PC-3 (cell line): ENCODE measurements around the gene PTN. TPM values are rescaled to one million over a fixed set of nuclear protein-coding genes. Genes with fewer than 3 reads are reported as not detected.

Source experiments
- ATAC-seq: fragments of 200-7000 bp; cut with Tn5 transposase; 2 replicates; pipeline ENCODE4 v1.9.1; 2020; ENCODE audit warnings: mild to moderate bottlenecking, moderate library complexity
- BruUV-seq: library from RNA; stranded (reverse); fragments of 400-500 nt; replicated peaks from 2 replicates; lab custom pipeline; 2021; lab: Mats Ljungman, UMichigan
- CTCF ChIA-PET: fragments of 300-600 bp; sonication (Branson Sonifier 250); formaldehyde crosslinking; loops from one replicate; lab custom pipeline; 2022; ENCODE audit warnings: antibody characterized with exemption; lab: Charles Lee
- POLR2A ChIA-PET: fragments of 300-600 bp; sonication (Branson Sonifier 250); formaldehyde crosslinking; loops from one replicate; lab custom pipeline; 2022; ENCODE audit warnings: antibody characterized with exemption; ENCODE audit not compliant: unreplicated experiment; lab: Charles Lee
- DNase-seq: peaks from one replicate; pipeline ENCODE4 v3.0.0-alpha.2; 2015
- H2AFZ ChIP-seq: fragments of 300-600 bp; sonication (generic); 2 replicates; pipeline ENCODE4 v1.6.0; 2016; ENCODE audit warnings: antibody characterized with exemption, low read length
- H3F3A ChIP-seq: fragments of 300-600 bp; sonication (generic); one replicate; pipeline ENCODE4 v1.6.0; 2017; ENCODE audit warnings: antibody characterized with exemption, low read length, control low read depth, mild to moderate bottlenecking; ENCODE audit not compliant: unreplicated experiment
- H3K27ac ChIP-seq: fragments of 300-600 bp; sonication (generic); 2 replicates; pipeline ENCODE4 v1.5.1; 2016; ENCODE audit warnings: mild to moderate bottlenecking, low read length
- H3K27me3 ChIP-seq: fragments of 300-600 bp; sonication (generic); 2 replicates; pipeline ENCODE4 v1.6.1; 2016; ENCODE audit warnings: low read length, mixed read lengths
- H3K36me3 ChIP-seq: fragments of 300-600 bp; sonication (generic); 2 replicates; pipeline ENCODE4 v1.6.1; 2016; ENCODE audit warnings: low read depth, mixed run types, low read length, mixed read lengths
- H3K4me1 ChIP-seq: fragments of 300-600 bp; sonication (generic); 2 replicates; pipeline ENCODE4 v1.5.1; 2016; ENCODE audit warnings: low read length; ENCODE audit not compliant: insufficient read depth
- H3K4me2 ChIP-seq: fragments of 300-600 bp; sonication (generic); 2 replicates; pipeline ENCODE4 v1.6.0; 2016; ENCODE audit warnings: low read length
- H3K4me3 ChIP-seq: fragments of 300-600 bp; sonication (generic); 2 replicates; pipeline ENCODE4 v1.5.1; 2016; ENCODE audit warnings: mild to moderate bottlenecking, low read length, mixed read lengths
- H3K79me2 ChIP-seq: fragments of 300-600 bp; sonication (generic); 2 replicates; pipeline ENCODE4 v1.6.1; 2017; ENCODE audit warnings: low read length, mixed read lengths
- H3K9ac ChIP-seq: fragments of 300-600 bp; sonication (generic); 2 replicates; pipeline ENCODE4 v1.6.0; 2016; ENCODE audit warnings: mild to moderate bottlenecking, low read length
- H3K9me2 ChIP-seq: fragments of 300-600 bp; sonication (generic); replicated peaks from 2 replicates; pipeline ENCODE4 v1.6.1; 2016; ENCODE audit warnings: mixed run types, low read length, mixed read lengths
- H3K9me3 ChIP-seq: fragments of 300-600 bp; sonication (generic); 2 replicates; pipeline ENCODE4 v1.6.1; 2016; ENCODE audit warnings: low read length, mixed read lengths
- H4K20me1 ChIP-seq: fragments of 300-600 bp; sonication (generic); 2 replicates; pipeline ENCODE4 v1.6.1; 2016; ENCODE audit warnings: low read length, mixed read lengths
- CTCF ChIP-seq: fragments of 300-600 bp; sonication (generic); conservative IDR thresholded peaks from 2 replicates; pipeline ENCODE4 v1.5.1; 2017; ENCODE audit warnings: antibody characterized with exemption, low read depth, mild to moderate bottlenecking, low read length
- EZH2 ChIP-seq: fragments of 300-600 bp; sonication (generic); IDR thresholded peaks from one replicate; pipeline ENCODE4 v1.6.1; 2017; ENCODE audit warnings: antibody characterized with exemption, mild to moderate bottlenecking, low read length; ENCODE audit not compliant: unreplicated experiment
- EZH2phosphoT487 ChIP-seq: fragments of 300-600 bp; sonication (generic); IDR thresholded peaks from 2 replicates; pipeline ENCODE4 v1.6.1; 2018; ENCODE audit warnings: mild to moderate bottlenecking, antibody characterized with exemption, low read length, borderline replicate concordance
- intact Hi-C: fragments of 100-400 bp; cut with micrococcal nuclease; formaldehyde crosslinking; loops from 2 replicates; pipeline ENCODE4 v1.9.0; 2023
- total RNA-seq: library from RNA; depleted of rRNA; stranded (reverse); fragments of >200 nt; gene quantifications from 2 replicates; pipeline ENCODE4 v1.2.3, GENCODE V29; 2014

The PTN gene
- total RNA-seq, 1 experiment from 2014 or later, result 0.07 TPM

- CTCF ChIA-PET, result no interaction called here
- Histone ChIP-seq H3K9ac (no peak overlapping the region), H2AFZ (no peak overlapping the region), H4K20me1 (no peaks in the 10 kb centered on the region), H3K4me2 (no peak overlapping the region), H3K9me2 (no peaks in the 10 kb centered on the region), H3K4me3 (no peak overlapping the region), H3K27ac (no peak overlapping the region), H3F3A (no peaks in the 10 kb centered on the region), H3K9me3 (no peaks in the 10 kb centered on the region), H3K79me2 (no peaks in the 10 kb centered on the region), H3K27me3 (peaks cover 22% of the 10 kb centered on the region; the same call in 1 of the 2 replicates), H3K4me1 (no peaks in the 10 kb centered on the region), H3K36me3 (no peaks in the 10 kb centered on the region)
- no peak for DNase-seq
- POLR2A ChIA-PET, result no interaction called here
- intact Hi-C loops, result no loop called here
- no TSS peak for BruUV-seq
- TF ChIP-seq CTCF, result no peak
- no peak for TF ChIP-seq EZH2phosphoT487
- TF ChIP-seq EZH2, result no peak
- no peak for ATAC-seq
Observed at GRCh38 chr7:137371616-137372015, 28.1 kb upstream of the PTN start.

GRCh38 chr7:137366995-137367394 is 23.5 kb upstream of the PTN start:
- BruUV-seq, result no TSS peak
- Histone ChIP-seq H3K4me3 (no peak overlapping the region), H3K9ac (no peak overlapping the region), H3K4me1 (no peaks in the 10 kb centered on the region), H3K9me2 (no peaks in the 10 kb centered on the region), H4K20me1 (no peaks in the 10 kb centered on the region), H3F3A (no peaks in the 10 kb centered on the region), H3K27me3 (no peaks in the 10 kb centered on the region), H3K27ac (no peak overlapping the region), H3K36me3 (no peaks in the 10 kb centered on the region), H3K9me3 (no peaks in the 10 kb centered on the region), H3K4me2 (no peak overlapping the region), H2AFZ (no peak overlapping the region), H3K79me2 (no peaks in the 10 kb centered on the region)
- ChIA-PET CTCF (no interaction called here), POLR2A (no interaction called here)
- intact Hi-C loops, result no loop called here
- no peak for ATAC-seq
- DNase-seq, result no peak
- no peak for TF ChIP-seq CTCF
- no peak for TF ChIP-seq EZH2phosphoT487
- no peak for TF ChIP-seq EZH2

- H3K27ac ChIP-seq, result no peak overlapping the region
- H2AFZ ChIP-seq, result no peak overlapping the region
- no peaks in the 10 kb centered on the region for H4K20me1 ChIP-seq
- POLR2A ChIA-PET, result no interaction called here
- H3K4me2 ChIP-seq, result no peak overlapping the region
- CTCF ChIA-PET, result no interaction called here
- no peak overlapping the region for H3K4me3 ChIP-seq
- H3K9me3 ChIP-seq, result peaks cover 13% of the 10 kb centered on the region
- no peak for ATAC-seq
- H3K9ac ChIP-seq, result no peak overlapping the region
- TF ChIP-seq CTCF (no peak), EZH2phosphoT487 (no peak), EZH2 (no peak)
- H3K36me3 ChIP-seq, result no peaks in the 10 kb centered on the region
- no TSS peak for BruUV-seq
- no peaks in the 10 kb centered on the region for H3K27me3 ChIP-seq
- H3K4me1 ChIP-seq, result no peaks in the 10 kb centered on the region
- intact Hi-C loops, result no loop called here
- no peaks in the 10 kb centered on the region for H3K79me2 ChIP-seq
- no peaks in the 10 kb centered on the region for H3K9me2 ChIP-seq
- DNase-seq, result no peak
- no peaks in the 10 kb centered on the region for H3F3A ChIP-seq
Observed at GRCh38 chr7:137363683-137364082, 20.1 kb upstream of the PTN start.
